ENCODE measurements around the gene ELFN1.

DNA sequence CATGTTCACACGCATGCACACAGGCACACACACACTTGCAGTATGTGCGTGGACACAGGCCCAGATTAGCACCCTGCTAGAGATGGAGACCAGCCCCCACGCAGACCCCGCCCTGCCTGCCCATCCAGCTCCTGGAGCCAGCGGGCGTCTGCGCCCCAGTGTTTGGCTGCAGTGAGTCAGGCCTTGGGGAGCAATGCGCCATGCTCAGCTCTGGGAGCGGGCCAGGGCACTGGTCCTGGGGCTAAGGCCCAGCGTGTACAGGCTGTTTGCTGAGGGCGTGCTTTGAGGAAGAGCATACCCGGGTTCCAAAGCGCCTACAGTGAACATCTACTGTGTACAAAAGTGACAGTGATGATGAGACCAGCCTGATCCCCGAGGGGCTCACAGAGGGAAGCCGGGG is 16.0 kb upstream of the ELFN1 start:
- TF ChIP-seq, protein P1, sequence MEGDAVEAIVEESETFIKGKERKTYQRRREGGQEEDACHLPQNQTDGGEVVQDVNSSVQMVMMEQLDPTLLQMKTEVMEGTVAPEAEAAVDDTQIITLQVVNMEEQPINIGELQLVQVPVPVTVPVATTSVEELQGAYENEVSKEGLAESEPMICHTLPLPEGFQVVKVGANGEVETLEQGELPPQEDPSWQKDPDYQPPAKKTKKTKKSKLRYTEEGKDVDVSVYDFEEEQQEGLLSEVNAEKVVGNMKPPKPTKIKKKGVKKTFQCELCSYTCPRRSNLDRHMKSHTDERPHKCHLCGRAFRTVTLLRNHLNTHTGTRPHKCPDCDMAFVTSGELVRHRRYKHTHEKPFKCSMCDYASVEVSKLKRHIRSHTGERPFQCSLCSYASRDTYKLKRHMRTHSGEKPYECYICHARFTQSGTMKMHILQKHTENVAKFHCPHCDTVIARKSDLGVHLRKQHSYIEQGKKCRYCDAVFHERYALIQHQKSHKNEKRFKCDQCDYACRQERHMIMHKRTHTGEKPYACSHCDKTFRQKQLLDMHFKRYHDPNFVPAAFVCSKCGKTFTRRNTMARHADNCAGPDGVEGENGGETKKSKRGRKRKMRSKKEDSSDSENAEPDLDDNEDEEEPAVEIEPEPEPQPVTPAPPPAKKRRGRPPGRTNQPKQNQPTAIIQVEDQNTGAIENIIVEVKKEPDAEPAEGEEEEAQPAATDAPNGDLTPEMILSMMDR (IDR thresholded peaks at IDR 0.05; ENCODE audit: borderline replicate concordance, extremely low read depth, low read length, poor library complexity, severe bottlenecking): no peak
- TF ChIP-seq EZH2 (IDR thresholded peaks at IDR 0.05; ENCODE audit: borderline replicate concordance, low read depth, low read length, severe bottlenecking): no peak

Data from DND-41 (cell line).